Natural killer cell treated with Interleukin-12 subunit alpha and Interleukin-12 subunit beta and Interleukin-15 and Interleukin-18, amount 100 ng/mL, for 72 hours (primary cell): ENCODE results near the gene CIT. TPM values are rescaled to one million over a fixed set of nuclear protein-coding genes. Genes with fewer than 3 reads are reported as not detected.
"Not testable (repeated sequence)": the region's sequence is repeated elsewhere in the genome, so short reads cannot be mapped to it uniquely, and the experiment has no call there.

Experiments
- ATAC-seq, 2 donors: fragments of 150-1000 bp; cut with Tn5 transposase in 1 of 2; sonication (Bioruptor Pico), chemical (Tn5 transposase) in 1 of 2; 2 replicates each; pipeline ENCODE4 v1.10.0; 2021
- DNase-seq: peaks from one replicate; pipeline ENCODE4 v3.0.0; 2022; ENCODE audit warnings: low spot score
- H3K27ac Mint-ChIP-seq, 2 donors: 1 replicate in 1 of 2; 2 replicates in 1 of 2; pipeline ENCODE4 v1.8.0; 2022; ENCODE audit warnings: mixed read lengths in 2 of 2, mild to moderate bottlenecking in 1 of 2, moderate library complexity in 1 of 2
- H3K27me3 Mint-ChIP-seq, 2 donors: 1 replicate in 1 of 2; 2 replicates in 1 of 2; pipeline ENCODE4 v1.8.0; 2022; ENCODE audit warnings: mixed read lengths in 2 of 2
- H3K36me3 Mint-ChIP-seq: one replicate; pipeline ENCODE4 v1.8.0; 2022; ENCODE audit warnings: mixed read lengths
- H3K4me1 Mint-ChIP-seq, 2 donors: 1 replicate in 1 of 2; 2 replicates in 1 of 2; pipeline ENCODE4 v1.8.0; 2022; ENCODE audit warnings: low read depth in 2 of 2, mixed read lengths in 2 of 2, mild to moderate bottlenecking in 1 of 2
- H3K4me3 Mint-ChIP-seq: one replicate; pipeline ENCODE4 v1.8.0; 2022; ENCODE audit warnings: mixed read lengths
- H3K9me3 Mint-ChIP-seq: 2 replicates; pipeline ENCODE4 v1.8.0; 2022; ENCODE audit warnings: mixed read lengths
- total RNA-seq, 2 donors: library from RNA; stranded (reverse); gene quantifications; one replicate each; pipeline ENCODE4 v1.2.3, GENCODE V29; 2022

CIT gene
- total RNA-seq, 2 donors from 2014 or later = 25.7 to 71.1 TPM

- Mint-ChIP-seq H3K36me3 (no peaks in the 10 kb centered on the region), H3K4me1 (peaks cover 0 to 5% of the 10 kb centered on the region in 2 donors), H3K4me3 (no peak overlapping the region)
Observed at GRCh38 chr12:119727600-119728443, 149.3 kb downstream of the CIT start.

GRCh38 chr12:119725523-119725922 is 151.6 kb downstream of the CIT start:
- DNase-seq (no peak), ATAC-seq (no peak)
- Mint-ChIP-seq H3K4me3 (no peak overlapping the region), H3K9me3 (no peaks in the 10 kb centered on the region), H3K36me3 (no peaks in the 10 kb centered on the region), H3K27ac (no peak overlapping the region), H3K27me3 (no peaks in the 10 kb centered on the region), H3K4me1 (no peaks in the 10 kb centered on the region)

More at GRCh38 chr12:119727600-119728443, 149.3 kb downstream of the CIT start:
- DNase-seq (no peak), ATAC-seq (no peak)
- Mint-ChIP-seq H3K9me3 (no peaks in the 10 kb centered on the region), H3K27me3 (no peaks in the 10 kb centered on the region), H3K27ac (no peak overlapping the region)

DNA sequence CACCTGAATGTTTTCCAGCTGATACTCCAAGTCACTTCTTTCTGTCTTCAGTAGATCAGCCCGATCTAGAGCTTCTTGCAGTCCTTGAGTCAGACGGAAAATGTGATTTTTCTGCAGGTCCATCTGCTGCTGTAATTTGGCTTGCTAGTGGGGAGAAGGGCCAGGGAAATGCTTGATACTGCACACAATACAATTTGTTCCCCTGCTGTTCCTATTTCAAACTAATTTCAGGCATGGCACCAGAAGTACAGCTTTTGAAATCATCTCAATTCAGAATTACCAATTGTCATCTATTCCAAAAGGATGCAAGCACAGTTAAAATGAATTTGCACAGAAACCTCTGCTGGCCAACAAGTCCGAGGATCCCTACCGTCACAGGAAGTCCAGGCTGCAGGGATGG is 155.8 kb downstream of the CIT start:
- Mint-ChIP-seq H3K27me3 (no peaks in the 10 kb centered on the region), H3K27ac (no peak overlapping the region), H3K36me3 (no peaks in the 10 kb centered on the region), H3K9me3 (no peaks in the 10 kb centered on the region), H3K4me3 (no peak overlapping the region), H3K4me1 (no peaks in the 10 kb centered on the region)
- ATAC-seq (no peak), DNase-seq (no peak)

DNA sequence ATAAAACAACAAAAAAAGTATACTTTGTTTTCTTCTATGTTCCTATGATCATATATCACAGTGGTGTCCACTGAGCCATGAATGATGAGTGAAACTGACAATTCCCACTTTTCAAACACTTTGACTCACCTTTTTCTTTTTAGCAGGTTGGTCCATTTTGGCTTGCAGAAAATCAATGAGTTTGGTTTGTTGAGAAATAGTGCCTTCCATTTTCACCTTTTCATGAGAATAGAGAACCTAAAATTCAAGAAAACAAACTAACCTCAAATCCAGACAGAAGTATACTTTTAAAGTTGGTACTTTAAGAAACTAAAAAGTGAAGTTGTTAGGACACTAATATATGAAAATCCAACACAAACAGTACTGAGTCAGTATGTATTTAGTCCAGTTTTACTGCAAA is 156.8 kb downstream of the CIT start:
- Mint-ChIP-seq H3K36me3 (no peaks in the 10 kb centered on the region), H3K27me3 (no peaks in the 10 kb centered on the region), H3K27ac (no peak overlapping the region), H3K4me1 (no peaks in the 10 kb centered on the region), H3K9me3 (no peaks in the 10 kb centered on the region), H3K4me3 (no peak overlapping the region)
- ATAC-seq (no peak), DNase-seq (no peak)

- no peak overlapping the region for H3K27ac Mint-ChIP-seq
- ATAC-seq (no peak), DNase-seq (no peak)
- H3K4me3 Mint-ChIP-seq = no peak overlapping the region
- no peaks in the 10 kb centered on the region for H3K9me3 Mint-ChIP-seq
- H3K4me1 Mint-ChIP-seq = no peaks in the 10 kb centered on the region
- H3K27me3 Mint-ChIP-seq = no peaks in the 10 kb centered on the region
- H3K36me3 Mint-ChIP-seq = no peaks in the 10 kb centered on the region
Observed at GRCh38 chr12:119718141-119718540, 159.0 kb downstream of the CIT start.

DNA sequence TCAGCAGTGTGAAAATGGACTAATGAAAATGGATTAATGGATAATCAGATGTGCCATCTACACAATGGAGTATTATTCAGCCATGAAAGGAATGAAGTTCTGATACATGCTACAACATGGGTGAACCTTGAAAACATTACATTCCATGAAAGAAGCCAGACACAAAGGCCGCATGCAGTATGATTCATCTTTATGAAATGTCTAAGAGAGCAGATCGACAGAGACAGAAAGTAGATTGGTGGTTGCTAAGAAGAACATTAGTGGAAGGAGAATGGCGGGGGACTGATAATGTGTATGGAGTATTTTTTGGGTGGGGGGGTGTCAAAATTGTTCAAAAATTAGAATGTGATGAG is 161.9 kb downstream of the CIT start:
- no peaks in the 10 kb centered on the region for H3K36me3 Mint-ChIP-seq
- ATAC-seq = no peak
- no peak overlapping the region for H3K4me3 Mint-ChIP-seq
- no peaks in the 10 kb centered on the region for H3K4me1 Mint-ChIP-seq
- no peaks in the 10 kb centered on the region for H3K27me3 Mint-ChIP-seq
- no peaks in the 10 kb centered on the region for H3K9me3 Mint-ChIP-seq
- DNase-seq = no peak
- H3K27ac Mint-ChIP-seq = no peak overlapping the region

DNA sequence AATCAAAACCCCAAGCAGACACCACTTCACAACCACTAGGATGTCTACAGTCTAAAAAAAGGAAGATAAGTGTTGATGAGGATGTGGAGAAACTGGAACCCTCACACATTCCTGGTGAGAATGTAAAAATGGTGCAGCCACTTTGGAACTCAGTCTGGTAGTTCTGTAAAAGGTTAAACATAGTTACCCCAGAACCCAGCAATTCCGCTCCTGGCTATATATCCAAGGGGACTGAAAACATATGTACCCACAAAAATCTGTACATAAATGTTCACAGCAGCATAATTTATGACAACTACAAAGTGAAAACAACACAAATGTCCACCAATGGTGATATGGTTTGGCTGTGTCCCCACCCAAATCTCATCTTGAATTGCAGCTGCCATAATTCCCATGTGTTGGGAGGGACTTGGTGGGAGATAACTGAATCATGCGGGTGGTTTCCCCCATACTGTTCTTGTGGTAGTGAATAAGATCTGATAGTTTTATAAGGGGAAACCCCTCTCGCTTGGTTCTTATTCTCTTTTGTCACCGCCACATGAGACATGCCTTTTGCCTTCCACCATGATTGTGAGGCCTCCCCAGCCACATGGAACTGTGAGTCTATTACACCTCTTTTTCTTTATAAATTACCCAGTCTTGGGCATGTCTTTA is 162.4 kb downstream of the CIT start:
- Mint-ChIP-seq H3K9me3 (no peaks in the 10 kb centered on the region), H3K4me1 (no peaks in the 10 kb centered on the region), H3K27me3 (no peaks in the 10 kb centered on the region), H3K4me3 (no peak overlapping the region), H3K36me3 (no peaks in the 10 kb centered on the region), H3K27ac (no peak overlapping the region)
- no peak for DNase-seq
- no peak for ATAC-seq

DNA sequence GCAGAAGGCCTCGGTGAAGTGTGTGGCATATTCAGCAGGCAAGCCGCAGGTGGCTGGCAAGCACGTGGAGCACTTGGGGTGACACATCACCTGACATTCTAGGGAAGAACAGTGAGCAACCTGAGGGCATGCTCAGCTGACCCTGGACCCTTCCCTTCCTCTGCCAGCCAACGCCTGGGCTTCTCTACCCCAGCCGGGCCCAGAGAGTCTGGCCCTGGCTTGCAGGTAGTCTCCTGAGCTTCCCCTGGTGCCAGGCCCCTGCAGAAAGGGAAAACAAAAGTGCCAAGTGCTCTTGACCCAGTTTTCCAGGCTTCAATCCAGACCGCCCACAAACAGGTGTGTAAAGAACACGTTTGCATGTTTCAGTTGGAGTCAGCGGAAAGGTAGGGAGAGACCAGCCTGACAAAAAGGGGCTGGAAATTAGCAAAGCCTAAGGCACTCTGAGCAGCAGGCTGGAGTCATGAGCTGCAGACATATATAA is 163.5 kb downstream of the CIT start:
- Mint-ChIP-seq H3K36me3 (peaks cover 6% of the 10 kb centered on the region), H3K27ac (no peak overlapping the region), H3K27me3 (no peaks in the 10 kb centered on the region), H3K4me3 (no peak overlapping the region), H3K4me1 (no peaks in the 10 kb centered on the region), H3K9me3 (no peaks in the 10 kb centered on the region)
- DNase-seq = no peak
- no peak for ATAC-seq

- Mint-ChIP-seq H3K9me3 (no peaks in the 10 kb centered on the region), H3K27ac (no peak overlapping the region), H3K4me3 (no peak overlapping the region), H3K27me3 (no peaks in the 10 kb centered on the region), H3K4me1 (no peaks in the 10 kb centered on the region), H3K36me3 (peaks cover 10% of the 10 kb centered on the region)
- DNase-seq (no peak), ATAC-seq (no peak)
Observed at GRCh38 chr12:119712721-119713120, 164.4 kb downstream of the CIT start.

DNA sequence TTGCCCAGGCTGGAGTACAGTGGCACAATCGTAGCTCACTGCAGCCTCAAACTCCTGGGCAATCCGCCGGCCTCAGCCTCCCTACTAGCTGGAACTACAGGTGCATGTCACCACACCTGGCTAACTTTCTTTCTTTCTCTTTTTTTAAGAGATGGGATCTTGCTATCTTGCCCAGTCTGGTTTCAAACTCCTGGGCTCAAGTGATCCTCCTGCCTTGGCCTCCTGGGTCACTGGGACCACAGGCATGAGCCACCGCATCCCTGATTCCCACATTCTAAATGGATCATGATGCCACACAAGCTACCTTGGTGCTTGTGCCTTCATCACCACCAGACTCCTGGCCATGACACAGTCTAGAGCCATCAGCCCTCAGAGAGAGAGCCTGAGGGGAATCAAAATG is 165.4 kb downstream of the CIT start:
- no peaks in the 10 kb centered on the region for H3K4me1 Mint-ChIP-seq
- no peaks in the 10 kb centered on the region for H3K9me3 Mint-ChIP-seq
- no peak overlapping the region for H3K4me3 Mint-ChIP-seq
- no peak for DNase-seq
- H3K27ac Mint-ChIP-seq = no peak overlapping the region
- H3K36me3 Mint-ChIP-seq = peaks cover 10% of the 10 kb centered on the region
- H3K27me3 Mint-ChIP-seq = no peaks in the 10 kb centered on the region
- no peak for ATAC-seq

GRCh38 chr12:119710965-119711551 is 166.1 kb downstream of the CIT start:
- ATAC-seq = no peak
- H3K9me3 Mint-ChIP-seq = no peaks in the 10 kb centered on the region
- H3K36me3 Mint-ChIP-seq = peaks cover 10% of the 10 kb centered on the region
- DNase-seq = no peak
- H3K27ac Mint-ChIP-seq = no peak overlapping the region
- no peak overlapping the region for H3K4me3 Mint-ChIP-seq
- H3K4me1 Mint-ChIP-seq = no peaks in the 10 kb centered on the region
- no peaks in the 10 kb centered on the region for H3K27me3 Mint-ChIP-seq

GRCh38 chr12:119710374-119710964 is 166.7 kb downstream of the CIT start:
- DNase-seq (no peak), ATAC-seq (no peak)
- Mint-ChIP-seq H3K27ac (no peak overlapping the region), H3K4me3 (no peak overlapping the region), H3K36me3 (peaks cover 10% of the 10 kb centered on the region), H3K9me3 (no peaks in the 10 kb centered on the region), H3K27me3 (no peaks in the 10 kb centered on the region), H3K4me1 (no peaks in the 10 kb centered on the region)

- not testable (repeated sequence) for H3K36me3 Mint-ChIP-seq, H3K4me3 Mint-ChIP-seq, H3K27me3 Mint-ChIP-seq, DNase-seq, H3K27ac Mint-ChIP-seq, ATAC-seq, H3K9me3 Mint-ChIP-seq, H3K4me1 Mint-ChIP-seq
Observed at GRCh38 chr12:119706427-119706826, 170.7 kb downstream of the CIT start.

DNA sequence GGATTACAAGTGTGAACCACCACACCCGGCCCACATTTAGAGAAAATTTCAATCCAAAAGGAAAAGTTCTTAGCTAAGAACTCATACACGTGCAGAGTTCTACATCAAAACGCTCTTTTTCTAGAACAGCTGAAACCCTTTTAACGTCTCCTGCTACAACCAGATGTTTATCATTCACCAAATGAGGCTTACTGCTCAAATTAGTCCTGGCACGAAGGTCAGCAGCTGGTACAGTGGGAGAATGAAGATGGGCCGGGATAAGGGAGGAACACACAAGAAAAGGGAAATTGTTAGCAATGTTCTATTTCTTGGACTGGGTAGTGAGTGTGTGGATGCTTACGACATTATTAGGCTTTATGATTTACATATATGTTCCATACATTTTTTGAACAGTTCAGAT is 171.9 kb downstream of the CIT start:
- Mint-ChIP-seq H3K4me1 (no peaks in the 10 kb centered on the region), H3K27ac (no peak overlapping the region), H3K4me3 (no peak overlapping the region), H3K9me3 (no peaks in the 10 kb centered on the region), H3K27me3 (no peaks in the 10 kb centered on the region), H3K36me3 (peaks cover 10% of the 10 kb centered on the region)
- ATAC-seq (no peak), DNase-seq (no peak)
